Uterus (tissue), 4 donors: ENCODE results near the gene RSPH9. TPM values are rescaled to one million over a fixed set of nuclear protein-coding genes. Genes with fewer than 3 reads are reported as not detected.
"Not testable (repeated sequence)": the region's sequence is repeated elsewhere in the genome, so short reads cannot be mapped to it uniquely, and the experiment has no call there.

Experiments used
- DNase-seq, 2 donors: peaks; one replicate each; pipeline ENCODE4 v3.0.0-alpha.2; 2019 to 2020
- H3K27ac ChIP-seq, 2 donors: fragments of 200-600 bp; sonication (generic); 1 replicate in 1 of 2; 2 replicates in 1 of 2; pipeline ENCODE4 v1.5.1; 2016 to 2018
- H3K27me3 ChIP-seq, 2 donors: fragments of 200-600 bp; sonication (generic); one replicate each; pipeline ENCODE4 v1.5.1; 2018 to 2019; ENCODE audit warnings: control low read depth in 1 of 2
- H3K36me3 ChIP-seq, 2 donors: fragments of 200-600 bp; sonication (generic); one replicate each; pipeline ENCODE4 v1.5.1; 2019; ENCODE audit warnings: control low read depth in 1 of 2
- H3K4me1 ChIP-seq, 2 donors: fragments of 200-600 bp; sonication (generic); one replicate each; pipeline ENCODE4 v1.5.1; 2018 to 2019; ENCODE audit warnings: control low read depth in 1 of 2
- H3K4me3 ChIP-seq, 2 donors: fragments of 200-600 bp; sonication (generic); 1 replicate in 1 of 2; 2 replicates in 1 of 2; pipeline ENCODE4 v1.5.1; 2018 to 2019; ENCODE audit warnings: mild to moderate bottlenecking in 1 of 2
- H3K9me3 ChIP-seq, 2 donors: fragments of 200-600 bp; sonication (generic); one replicate each; pipeline ENCODE4 v1.5.1; 2019; ENCODE audit warnings: control low read depth in 1 of 2
- CTCF ChIP-seq, 4 experiments: fragments of 200-600 bp in 2 of 4; fragments of 450-650 bp in 2 of 4; sonication (generic) in 2 of 4; IDR thresholded peaks; one replicate each; pipeline ENCODE4 v1.5.1; 2016 to 2019; ENCODE audit warnings: antibody characterized with exemption in 4 of 4, mild to moderate bottlenecking in 2 of 4, moderate library complexity in 1 of 4
- POLR2A ChIP-seq, 2 donors: fragments of 450-650 bp; IDR thresholded peaks; one replicate each; pipeline ENCODE4 v1.6.1; 2016; ENCODE audit warnings: antibody characterized with exemption in 2 of 2, mild to moderate bottlenecking in 1 of 2, moderate library complexity in 1 of 2
- intact Hi-C: fragments of 100-400 bp; cut with DNase I; formaldehyde crosslinking; loops from one replicate; pipeline ENCODE4 v1.15.1; 2023; ENCODE audit warnings: low total_unique reads
- total RNA-seq, 4 donors: library from RNA; depleted of rRNA in 3 of 4; stranded (reverse); fragments of >200 nt in 3 of 4; gene quantifications; one replicate each; pipeline versions ENCODE4 v1.1.0 to v1.2.4, GENCODE V29; 2014 to 2023
- donor health status: DM: yes; HTN: yes; CAD: no.

Gene RSPH9
- total RNA-seq, 4 donors from 2014 or later: 1.9 to 2.0 TPM; not detected in 2

- H3K4me1 ChIP-seq: peaks cover 5 to 9% of the 10 kb centered on the region in 2 donors
- peak; percentile 61 to 63 for DNase-seq
- H3K27me3 ChIP-seq: no peaks in the 10 kb centered on the region
- no peak for TF ChIP-seq CTCF (IDR thresholded peaks at IDR 0.05)
- TF ChIP-seq POLR2A (IDR thresholded peaks at IDR 0.05): no peak
- peak overlapping the region; percentile 95 to 99 for H3K27ac ChIP-seq
- no peaks in the 10 kb centered on the region for H3K9me3 ChIP-seq
- H3K4me3 ChIP-seq: peak overlapping the region; percentile 96 to 97
- no peaks in the 10 kb centered on the region for H3K36me3 ChIP-seq
- intact Hi-C loops: no loop called here
Observed at GRCh38 chr6:43628393-43629103, 16.3 kb upstream of the RSPH9 start.

- intact Hi-C loops: no loop called here
- DNase-seq: peak; percentile 98 to 99
- Histone ChIP-seq H3K9me3 (no peaks in the 10 kb centered on the region), H3K4me1 (peaks cover 5 to 9% of the 10 kb centered on the region in 2 donors), H3K4me3 (peak within 1 kb of the TSS; percentile 96 to 97), H3K27ac (peak within 1 kb of the TSS; percentile 95 to 99), H3K36me3 (no peaks in the 10 kb centered on the region), H3K27me3 (no peaks in the 10 kb centered on the region)
- TF ChIP-seq POLR2A (IDR thresholded peaks at IDR 0.05): peak; percentile 54 to 78
- TF ChIP-seq CTCF (IDR thresholded peaks at IDR 0.05): peak in 1 of 4 experiments; percentile 17
Observed at GRCh38 chr6:43629104-43629504, 15.7 kb upstream of the RSPH9 start, which contains the start of gene GTPBP2. Gene GTPBP2 (minus strand): TSS chr6:43629264. CDS start chr6:43629162, 102 bp downstream.

- Histone ChIP-seq H3K36me3 (no peaks in the 10 kb centered on the region), H3K4me1 (peaks cover 5 to 9% of the 10 kb centered on the region in 2 donors), H3K9me3 (no peaks in the 10 kb centered on the region), H3K27ac (peak overlapping the region; percentile 95 to 99), H3K4me3 (peak overlapping the region; percentile 96 to 97), H3K27me3 (no peaks in the 10 kb centered on the region)
- TF ChIP-seq POLR2A (IDR thresholded peaks at IDR 0.05): peak; percentile 75 to 82
- peak in 1 of 4 experiments; percentile 10 for TF ChIP-seq CTCF (IDR thresholded peaks at IDR 0.05)
- DNase-seq: peak; percentile 96 to 97
- intact Hi-C loops: no loop called here
Observed at GRCh38 chr6:43629505-43630300, 15.1 kb upstream of the RSPH9 start.

- Histone ChIP-seq H3K4me3 (no peak overlapping the region), H3K36me3 (no peaks in the 10 kb centered on the region), H3K4me1 (peaks cover 5 to 9% of the 10 kb centered on the region in 2 donors), H3K27me3 (no peaks in the 10 kb centered on the region), H3K9me3 (no peaks in the 10 kb centered on the region), H3K27ac (peak overlapping the region; percentile 95 to 99)
- TF ChIP-seq POLR2A (IDR thresholded peaks at IDR 0.05) (no peak), CTCF (IDR thresholded peaks at IDR 0.05) (no peak)
- intact Hi-C loops: no loop called here
- no peak for DNase-seq
Observed at GRCh38 chr6:43630980-43631619, 13.7 kb upstream of the RSPH9 start.

- intact Hi-C loops, H3K4me1 ChIP-seq, H3K27ac ChIP-seq, H3K9me3 ChIP-seq, H3K27me3 ChIP-seq, H3K4me3 ChIP-seq, DNase-seq, H3K36me3 ChIP-seq: not testable (repeated sequence)
Observed at GRCh38 chr6:43633002-43633401, 11.8 kb upstream of the RSPH9 start.
